COLO668 (cell line): ENCODE data around the gene TEX14.

ENCODE experiments used
- DNase-seq: peaks from one replicate; lab custom pipeline; 2025; ENCODE audit not compliant: unreplicated experiment; lab: John Stamatoyannopoulos, UW

TEX14 gene

GRCh38 chr17:58531122-58531521 lies 160.7 kb downstream of the TEX14 start:
- no peak for DNase-seq

DNA sequence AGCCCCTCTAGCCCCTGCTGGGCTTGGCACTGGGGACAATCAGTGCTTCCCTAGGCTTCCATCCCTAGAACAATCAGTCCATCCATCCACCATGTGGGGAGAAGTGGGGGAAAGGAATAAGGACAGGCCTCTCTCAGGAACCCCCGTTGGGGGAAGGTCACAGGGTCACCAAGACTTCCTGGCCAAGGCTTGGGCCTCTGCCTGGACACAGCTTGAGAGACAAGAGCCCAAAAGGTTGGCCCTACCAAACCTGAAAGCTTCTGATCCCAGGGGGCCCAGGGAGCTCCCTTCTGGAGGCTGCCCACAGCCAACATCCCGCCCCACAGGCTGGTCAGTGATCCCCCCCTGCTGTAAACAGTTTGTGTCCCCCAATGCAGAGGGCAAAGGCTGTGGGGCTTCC lies 161.2 kb downstream of the TEX14 start:
- no peak for DNase-seq

- no peak for DNase-seq
These were observed 162.6 kb downstream of the TEX14 start for GRCh38 chr17:58529275-58529674.

DNA sequence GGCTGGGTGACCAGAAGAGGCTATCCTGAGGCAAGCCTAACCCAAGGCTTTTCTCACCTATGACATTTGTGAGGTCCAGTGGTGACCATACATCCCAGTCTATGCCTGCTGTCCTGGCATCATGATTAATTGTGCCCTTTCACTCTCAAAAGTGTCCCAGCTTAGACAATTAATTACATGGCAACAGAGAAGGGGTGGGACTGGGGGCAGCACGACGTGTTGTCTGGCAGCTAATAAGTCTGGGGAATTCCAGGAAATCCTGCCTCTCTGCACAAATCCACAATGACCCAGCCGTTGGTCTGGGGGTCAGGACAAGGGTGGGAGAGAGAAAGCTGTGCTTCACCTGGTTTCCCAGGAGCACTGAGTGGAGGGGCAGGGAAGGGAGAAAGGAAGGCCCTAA lies 163.4 kb downstream of the TEX14 start:
- DNase-seq: no peak

DNA sequence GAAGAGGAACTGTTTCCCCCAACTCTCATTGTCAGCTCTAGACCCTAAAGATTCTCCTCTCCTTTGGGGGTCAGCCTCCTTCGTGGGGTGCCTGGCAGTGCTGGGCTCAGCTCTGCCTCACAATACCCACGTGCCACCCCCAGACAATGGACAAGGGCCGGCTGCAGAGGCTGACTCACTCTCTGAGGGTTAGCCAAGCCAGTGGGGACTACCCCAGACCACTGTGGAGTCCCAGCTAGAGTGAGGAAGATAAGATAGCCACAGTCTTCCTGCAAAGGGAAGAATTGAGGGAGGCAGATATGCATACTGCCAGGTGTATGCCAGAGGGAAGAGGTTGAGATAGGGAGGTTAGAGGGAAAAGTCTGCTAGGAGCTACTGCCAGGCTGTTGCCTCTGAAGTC lies 163.9 kb downstream of the TEX14 start:
- no peak for DNase-seq

DNA sequence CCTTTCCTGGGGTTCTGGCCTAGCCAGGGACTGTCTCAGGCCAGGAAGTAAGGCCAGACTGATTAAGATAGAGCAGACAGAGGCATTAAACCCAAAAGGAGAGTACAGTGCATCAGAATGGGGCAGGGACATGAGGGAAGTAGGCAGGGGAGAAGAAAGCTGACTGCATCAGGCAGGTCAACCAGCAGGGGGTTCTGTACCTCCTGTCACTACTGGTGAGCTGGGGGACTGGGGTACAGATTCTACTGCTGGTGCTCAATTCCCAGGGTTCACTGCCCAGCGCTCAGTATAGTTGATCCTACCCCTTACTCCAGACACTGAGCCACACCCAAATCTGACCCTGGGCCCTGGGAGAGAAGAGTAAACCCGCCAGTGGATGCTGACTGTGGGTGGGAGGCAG lies 164.5 kb downstream of the TEX14 start:
- no peak for DNase-seq

GRCh38 chr17:58525239-58525638 lies 166.6 kb downstream of the TEX14 start:
- DNase-seq: no peak

GRCh38 chr17:58521680-58522079 lies 170.2 kb downstream of the TEX14 start:
- DNase-seq: no peak

- DNase-seq: no peak
These were observed 170.9 kb downstream of the TEX14 start for GRCh38 chr17:58520843-58521430.

- DNase-seq: peak; percentile 98
These were observed 173.8 kb downstream of the TEX14 start for GRCh38 chr17:58517928-58518609.

DNA sequence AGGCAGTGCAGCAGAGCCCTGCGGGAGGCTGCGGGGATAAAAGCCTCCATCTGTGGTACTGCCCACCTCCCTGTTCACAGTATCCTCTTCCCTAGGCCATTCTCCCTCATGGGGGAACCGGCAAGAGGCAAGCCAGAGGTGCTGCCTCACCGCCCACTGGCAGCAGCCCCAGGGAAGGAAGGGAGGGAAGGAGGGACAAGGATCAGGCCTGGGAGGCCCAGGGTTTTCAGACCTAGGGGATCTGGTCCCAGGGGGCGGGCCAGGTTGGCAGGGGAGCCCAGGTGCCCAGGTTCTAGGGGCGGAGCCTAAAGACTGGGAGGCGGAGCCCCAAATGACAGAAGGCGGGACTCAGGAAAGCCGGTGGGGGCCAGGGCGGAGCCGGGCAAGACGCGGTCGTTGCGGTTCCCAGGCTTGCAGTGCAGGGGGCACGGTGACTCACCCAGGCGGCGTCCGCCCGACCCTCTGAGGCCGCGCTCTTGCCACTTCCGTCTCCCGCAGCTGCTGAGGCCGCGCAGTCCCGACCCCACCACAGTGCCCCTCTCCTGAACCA lies 174.4 kb downstream of the TEX14 start:
- peak; percentile 89 for DNase-seq

DNA sequence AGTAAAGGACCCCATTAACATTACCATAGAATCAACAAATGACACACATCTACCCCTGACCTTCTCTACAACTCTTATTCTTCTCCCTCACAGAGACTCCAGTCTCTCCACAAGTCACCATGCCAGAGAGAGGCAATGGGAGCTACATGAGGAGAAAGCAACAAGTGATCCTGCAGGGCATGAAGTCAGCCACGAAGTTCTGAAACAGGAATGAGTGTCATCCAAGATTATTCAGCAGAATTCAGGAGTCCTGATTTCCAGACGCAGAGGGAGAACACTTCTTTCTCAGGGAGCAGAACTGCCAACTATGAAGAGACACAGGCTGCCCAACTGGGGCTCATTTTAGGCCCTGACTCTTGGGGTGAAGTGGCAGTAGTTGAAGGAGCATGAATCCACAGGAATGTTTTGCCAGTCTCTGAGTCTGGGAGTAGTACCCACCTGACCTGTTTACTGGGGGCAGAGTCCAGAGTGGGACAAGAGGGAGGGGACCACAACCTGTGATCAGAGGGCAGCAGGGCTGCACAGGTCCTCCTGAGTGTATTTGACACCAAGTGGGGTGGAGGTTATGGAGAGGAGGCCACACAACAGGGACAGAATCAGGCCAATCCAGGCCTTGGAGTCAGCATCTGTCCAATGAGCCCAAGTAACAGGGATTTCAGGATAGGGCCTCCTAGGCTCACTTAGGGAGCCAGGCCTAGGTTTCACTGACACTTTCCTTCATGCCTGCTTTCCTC lies 175.0 kb downstream of the TEX14 start:
- DNase-seq: no peak

GRCh38 chr17:58515286-58515685 lies 176.6 kb downstream of the TEX14 start:
- no peak for DNase-seq

- DNase-seq: no peak
These were observed 177.1 kb downstream of the TEX14 start for GRCh38 chr17:58514770-58515157.

DNA sequence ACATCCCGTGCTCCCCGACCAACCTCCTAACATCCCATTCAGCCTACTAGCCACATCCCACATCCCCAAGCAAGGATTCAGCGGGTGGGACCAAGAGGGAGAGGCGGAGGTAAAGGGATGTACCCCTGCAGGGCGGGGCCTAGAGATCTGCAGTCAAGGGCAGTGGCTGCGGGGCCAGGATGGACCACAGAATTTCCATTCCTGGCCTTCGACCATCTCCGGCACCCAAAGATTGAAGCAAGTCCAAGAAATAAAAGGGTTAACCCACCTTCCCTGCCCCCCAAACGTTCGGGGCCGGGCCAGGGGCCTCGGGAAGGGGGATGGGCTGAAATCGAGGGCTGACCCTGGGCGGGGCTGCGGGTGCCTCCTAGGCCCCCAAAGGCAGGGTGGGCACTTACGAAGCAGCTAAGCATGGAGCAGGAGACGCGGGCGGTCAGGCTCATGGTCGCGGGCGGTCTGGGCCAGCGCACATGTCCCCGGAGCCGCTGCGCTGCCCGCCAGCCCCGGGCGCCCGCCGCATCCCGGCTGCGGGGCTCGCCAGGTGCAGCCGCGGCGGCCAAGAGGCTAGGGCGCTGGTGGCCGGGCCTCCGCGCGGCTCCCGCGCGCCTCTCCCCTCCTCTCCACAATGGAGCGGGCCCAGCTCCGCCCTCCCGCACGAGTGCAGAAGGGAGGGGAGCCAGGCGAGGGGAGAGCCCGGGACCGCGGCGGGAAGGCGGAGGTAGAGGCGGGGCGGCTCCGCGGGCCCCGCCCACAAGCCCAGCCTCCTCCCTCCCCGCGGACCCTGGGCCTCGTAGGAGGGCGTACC lies 177.7 kb downstream of the TEX14 start, which contains the start of gene MTMR4:
Gene MTMR4 (minus strand): TSS at position 674 of the 805 bp plus-strand sequence. CDS start 231 bp downstream, at position 443.
- DNase-seq: peak; percentile 75

- no peak for DNase-seq
These were observed 178.4 kb downstream of the TEX14 start for GRCh38 chr17:58513267-58513964.

GRCh38 chr17:58510075-58510474 lies 181.8 kb downstream of the TEX14 start:
- DNase-seq: no peak

- no peak for DNase-seq
These were observed 183.3 kb downstream of the TEX14 start for GRCh38 chr17:58508341-58509067.

DNA sequence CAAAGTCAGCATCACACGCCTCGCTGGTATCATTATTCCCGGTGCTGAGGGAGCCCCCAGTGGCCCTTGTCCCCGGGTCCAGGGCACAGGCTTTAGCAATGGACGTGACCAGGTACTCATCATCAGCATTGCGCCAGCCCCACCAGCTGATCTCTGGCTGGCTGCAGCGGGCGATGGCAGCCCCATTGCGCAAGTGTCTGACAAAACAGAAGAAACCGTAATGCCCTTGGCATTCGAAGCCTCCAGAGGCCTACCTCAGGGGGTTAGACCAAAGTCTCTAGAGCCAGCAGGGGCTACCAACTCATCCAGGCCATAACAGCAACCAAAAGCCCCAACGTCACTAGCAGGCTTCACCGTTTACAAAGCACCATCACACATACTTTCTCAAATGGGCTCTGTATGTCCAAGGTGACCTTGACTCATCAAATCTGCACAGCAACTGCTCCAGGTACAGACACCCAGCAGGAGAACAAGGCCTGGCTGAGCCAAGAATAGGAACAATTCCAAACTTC lies 184.7 kb downstream of the TEX14 start:
- DNase-seq: no peak
